ENCODE data around the gene C1orf159.
"Not testable (repeated sequence)": the region's sequence is repeated elsewhere in the genome, so short reads cannot be mapped to it uniquely, and the experiment has no call there.

Gene C1orf159

GRCh38 chr1:1150100-1150499 is 34.2 kb upstream of the C1orf159 start:
- in situ Hi-C loops (cut with MboI; ENCODE audit: low sequenced_read_pairs), result no loop called here

GRCh38 chr1:1149416-1149815 is 33.5 kb upstream of the C1orf159 start:
- in situ Hi-C loops (cut with MboI; ENCODE audit: low sequenced_read_pairs), result no loop called here

- in situ Hi-C loops (cut with MboI; ENCODE audit: low sequenced_read_pairs), result no loop called here
Observed at GRCh38 chr1:1148569-1148968, 32.7 kb upstream of the C1orf159 start.

GRCh38 chr1:1148061-1148460 is 32.2 kb upstream of the C1orf159 start:
- in situ Hi-C loops (cut with MboI; ENCODE audit: low sequenced_read_pairs), result no loop called here

- in situ Hi-C loops (cut with MboI; ENCODE audit: low sequenced_read_pairs), result no loop called here
Observed at GRCh38 chr1:1146596-1146995, 30.7 kb upstream of the C1orf159 start.

GRCh38 chr1:1146026-1146425 is 30.1 kb upstream of the C1orf159 start:
- in situ Hi-C loops (cut with MboI; ENCODE audit: low sequenced_read_pairs), result no loop called here

- in situ Hi-C loops (cut with MboI; ENCODE audit: low sequenced_read_pairs), result no loop called here
Observed at GRCh38 chr1:1145547-1145914, 29.6 kb upstream of the C1orf159 start.

- in situ Hi-C loops (cut with MboI; ENCODE audit: low sequenced_read_pairs), result no loop called here
Observed at GRCh38 chr1:1144843-1145546, 29.1 kb upstream of the C1orf159 start.

GRCh38 chr1:1144122-1144842 is 28.4 kb upstream of the C1orf159 start:
- in situ Hi-C loops (cut with MboI; ENCODE audit: low sequenced_read_pairs), result no loop called here

GRCh38 chr1:1143636-1144035 is 27.7 kb upstream of the C1orf159 start:
- in situ Hi-C loops (cut with MboI; ENCODE audit: low sequenced_read_pairs), result no loop called here

GRCh38 chr1:1142844-1143243 is 27.0 kb upstream of the C1orf159 start:
- in situ Hi-C loops (cut with MboI; ENCODE audit: low sequenced_read_pairs), result no loop called here

GRCh38 chr1:1142352-1142751 is 26.5 kb upstream of the C1orf159 start:
- in situ Hi-C loops (cut with MboI; ENCODE audit: low sequenced_read_pairs), result not testable (repeated sequence)

GRCh38 chr1:1141911-1142250 is 26.0 kb upstream of the C1orf159 start:
- in situ Hi-C loops (cut with MboI; ENCODE audit: low sequenced_read_pairs), result no loop called here

- in situ Hi-C loops (cut with MboI; ENCODE audit: low sequenced_read_pairs), result no loop called here
Observed at GRCh38 chr1:1141244-1141910, 25.5 kb upstream of the C1orf159 start.

GRCh38 chr1:1140673-1141072 is 24.8 kb upstream of the C1orf159 start:
- in situ Hi-C loops (cut with MboI; ENCODE audit: low sequenced_read_pairs), result no loop called here

GRCh38 chr1:1137256-1138045 is 21.6 kb upstream of the C1orf159 start:
- in situ Hi-C loops (cut with MboI; ENCODE audit: low sequenced_read_pairs), result no loop called here

- in situ Hi-C loops (cut with MboI; ENCODE audit: low sequenced_read_pairs), result no loop called here
Observed at GRCh38 chr1:1136547-1137230, 20.8 kb upstream of the C1orf159 start.

- in situ Hi-C loops (cut with MboI; ENCODE audit: low sequenced_read_pairs), result no loop called here
Observed at GRCh38 chr1:1135339-1136136, 19.6 kb upstream of the C1orf159 start.

GRCh38 chr1:1134300-1134970 is 18.5 kb upstream of the C1orf159 start:
- in situ Hi-C loops (cut with MboI; ENCODE audit: low sequenced_read_pairs), result no loop called here

All from HL-60/S4 treated with phorbol 12-myristate 13-acetate at 8.2 ng/mL for 4 days and 3 days (cell line).